NOMO-1 treated with DMSO at 0.1 percent for 48 hours (cell line): ENCODE measurements around the gene ASIC3.

Experiments used
- DNase-seq: peaks from one replicate; lab custom pipeline; 2025; ENCODE audit not compliant: unreplicated experiment; lab: John Stamatoyannopoulos, UW

ASIC3 gene

GRCh38 chr7:151070574-151070960, 22.2 kb downstream of the ASIC3 start:
- DNase-seq: no peak

GRCh38 chr7:151071032-151071866, 22.9 kb downstream of the ASIC3 start:
- DNase-seq: no peak

DNA sequence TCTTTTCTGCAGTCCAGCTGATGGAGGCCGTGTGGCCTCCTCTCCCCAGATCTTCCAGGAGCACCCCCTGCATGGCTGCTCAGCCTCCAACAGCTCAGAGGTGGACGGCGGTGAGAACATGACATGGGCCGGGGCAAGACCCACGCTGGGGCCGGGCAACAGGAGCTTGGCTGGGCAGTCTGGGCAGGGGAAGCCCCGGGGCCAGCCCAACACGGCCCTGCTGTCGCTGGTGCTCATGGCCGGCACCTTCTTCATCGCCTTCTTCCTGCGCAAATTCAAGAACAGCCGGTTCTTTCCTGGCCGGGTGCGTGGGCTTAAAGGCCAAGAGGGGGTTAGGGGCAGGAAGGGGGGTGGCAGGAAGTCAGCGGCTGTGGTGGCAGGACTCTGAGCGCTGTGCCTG, 25.7 kb downstream of the ASIC3 start:
- DNase-seq: no peak

- no peak for DNase-seq
These were observed 26.7 kb downstream of the ASIC3 start for GRCh38 chr7:151074817-151075661.

DNA sequence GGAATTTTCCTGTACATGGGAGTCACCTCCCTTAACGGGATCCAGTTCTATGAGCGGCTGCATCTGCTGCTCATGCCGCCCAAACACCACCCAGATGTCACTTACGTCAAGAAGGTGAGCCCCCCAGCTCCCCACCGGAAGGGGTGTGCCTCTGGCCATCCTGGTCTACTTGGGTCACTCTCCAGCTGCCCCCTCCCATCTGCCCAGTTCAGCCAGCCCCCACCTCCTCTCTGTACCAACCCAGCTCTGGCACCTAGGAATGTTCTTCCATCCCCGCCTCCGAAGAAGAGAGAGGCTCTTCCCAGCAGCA, 27.3 kb downstream of the ASIC3 start:
- DNase-seq: no peak

DNA sequence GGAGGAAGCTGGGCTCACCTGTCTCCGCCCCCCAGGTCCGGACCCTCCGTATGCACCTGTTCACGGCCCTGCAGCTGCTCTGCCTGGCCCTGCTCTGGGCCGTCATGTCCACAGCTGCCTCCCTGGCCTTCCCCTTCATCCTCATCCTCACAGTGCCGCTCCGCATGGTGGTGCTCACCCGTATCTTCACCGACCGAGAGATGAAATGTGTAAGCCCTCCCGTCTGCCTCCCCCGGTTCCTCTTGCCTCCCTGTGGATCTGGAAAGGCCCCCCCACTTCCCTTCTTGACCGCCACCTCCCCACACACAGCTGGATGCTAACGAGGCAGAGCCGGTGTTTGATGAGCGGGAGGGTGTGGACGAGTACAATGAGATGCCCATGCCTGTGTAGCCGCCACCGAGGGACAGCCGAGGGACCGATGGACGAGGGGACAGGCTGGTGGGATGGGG, 27.7 kb downstream of the ASIC3 start:
- no peak for DNase-seq

DNA sequence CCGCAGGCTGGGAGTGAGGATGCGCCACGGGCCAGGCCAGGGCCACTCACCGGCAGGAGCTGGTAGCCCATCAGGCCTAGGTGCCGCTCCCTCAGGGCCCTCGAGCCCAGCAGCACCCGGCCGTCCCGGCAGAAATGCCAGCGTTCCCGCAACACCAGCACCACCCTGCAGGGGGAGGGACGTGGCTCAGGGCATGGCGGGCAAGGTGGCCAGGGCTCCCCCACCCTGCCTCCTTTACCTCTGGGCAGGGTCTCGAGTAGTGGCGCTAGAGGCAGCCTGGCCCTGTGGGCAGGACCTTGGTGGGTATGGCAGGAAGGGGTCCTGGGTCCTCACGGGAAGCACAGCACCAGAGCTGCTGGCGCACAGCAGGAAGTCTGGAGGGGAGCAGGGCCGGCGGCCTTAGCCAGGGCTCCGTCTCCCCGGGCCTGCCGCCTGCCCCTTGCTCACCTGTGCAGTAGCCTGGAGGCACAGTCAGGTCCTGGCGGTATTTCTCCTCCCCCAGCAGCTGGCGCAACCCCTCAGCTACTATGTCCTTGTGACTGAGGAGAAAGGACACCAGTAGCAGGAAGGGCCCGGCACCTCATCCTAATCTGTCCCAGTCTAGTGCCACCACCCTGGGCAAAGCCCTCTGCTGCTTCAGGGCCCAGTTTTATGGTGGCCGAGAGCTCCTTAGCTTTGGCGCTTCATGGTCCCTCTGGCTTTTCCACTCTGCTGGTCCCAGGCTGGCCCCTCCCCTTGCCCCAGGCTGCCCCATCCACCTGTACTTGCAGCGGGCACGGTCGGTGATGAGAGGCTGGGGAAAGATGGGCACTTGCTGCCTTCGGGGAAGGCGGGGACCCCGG, 28.8 kb downstream of the ASIC3 start:
- no peak for DNase-seq

DNA sequence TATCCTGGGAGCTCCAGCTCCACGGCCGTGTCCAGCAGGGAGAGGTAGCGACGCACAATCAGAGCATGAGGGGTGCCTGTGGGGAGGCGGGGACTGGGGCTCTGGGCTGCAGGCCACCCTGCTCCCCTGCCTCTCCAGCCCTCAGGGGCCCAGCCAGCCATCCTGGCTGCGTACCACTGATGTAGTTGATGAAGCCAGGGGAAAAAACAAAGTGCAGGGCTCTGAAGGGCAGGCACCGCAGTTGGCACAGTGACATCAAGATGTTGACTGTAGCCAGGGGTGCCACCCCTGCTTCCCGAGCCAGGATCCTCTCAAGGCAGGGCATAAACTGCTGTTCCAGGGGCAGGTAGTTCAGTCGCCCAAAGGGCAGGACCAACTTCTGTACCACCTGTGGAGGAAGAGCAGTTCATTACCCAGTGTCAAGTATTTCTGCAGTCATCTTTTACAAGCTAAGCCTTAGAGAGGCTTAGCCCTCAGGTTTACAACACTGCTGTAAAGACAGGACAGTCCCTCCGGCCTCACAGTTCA, 29.4 kb downstream of the ASIC3 start:
- DNase-seq: no peak

DNA sequence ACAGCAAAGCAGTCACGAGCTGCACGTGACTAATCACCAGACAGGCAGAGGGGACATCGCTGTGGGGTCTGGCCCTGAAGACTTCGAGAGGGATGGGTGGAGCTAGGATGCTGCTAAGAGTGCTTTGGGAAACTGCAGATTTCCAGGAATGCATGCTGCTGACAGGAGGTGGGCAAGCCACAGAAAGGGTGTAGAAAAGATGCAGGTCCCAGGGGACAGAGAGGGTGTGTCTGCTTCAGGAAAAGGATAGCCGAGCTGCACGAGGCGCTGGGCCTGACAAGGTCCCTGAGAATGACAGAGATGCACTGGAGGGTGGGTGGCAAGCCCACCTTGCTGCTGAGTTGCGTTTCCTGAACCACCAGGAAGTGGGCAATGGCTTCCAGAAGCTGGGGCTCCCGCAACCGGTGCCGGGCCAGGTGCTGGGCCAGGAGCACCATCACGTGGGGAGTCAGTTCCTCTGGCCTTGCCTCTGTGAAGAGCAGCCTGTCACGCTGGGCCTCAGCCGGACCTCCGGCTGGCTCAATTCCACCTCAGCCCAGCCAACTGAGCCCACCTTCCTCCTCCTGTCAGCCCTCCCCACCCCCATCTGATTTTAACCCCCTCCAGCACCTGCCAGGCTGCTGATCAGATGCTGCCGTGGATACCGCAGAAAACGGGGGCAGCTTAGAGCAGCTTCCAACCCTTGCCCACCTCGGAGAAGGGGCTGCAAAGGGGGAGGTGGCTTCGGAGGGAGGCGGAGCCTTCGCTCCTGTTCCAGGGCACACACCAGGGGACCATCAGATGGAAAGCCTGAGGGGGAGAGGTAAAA, 30.1 kb downstream of the ASIC3 start:
- DNase-seq: no peak

- DNase-seq: no peak
These were observed 31.0 kb downstream of the ASIC3 start for GRCh38 chr7:151079199-151079910.

- no peak for DNase-seq
These were observed 31.8 kb downstream of the ASIC3 start for GRCh38 chr7:151080067-151080521.

DNA sequence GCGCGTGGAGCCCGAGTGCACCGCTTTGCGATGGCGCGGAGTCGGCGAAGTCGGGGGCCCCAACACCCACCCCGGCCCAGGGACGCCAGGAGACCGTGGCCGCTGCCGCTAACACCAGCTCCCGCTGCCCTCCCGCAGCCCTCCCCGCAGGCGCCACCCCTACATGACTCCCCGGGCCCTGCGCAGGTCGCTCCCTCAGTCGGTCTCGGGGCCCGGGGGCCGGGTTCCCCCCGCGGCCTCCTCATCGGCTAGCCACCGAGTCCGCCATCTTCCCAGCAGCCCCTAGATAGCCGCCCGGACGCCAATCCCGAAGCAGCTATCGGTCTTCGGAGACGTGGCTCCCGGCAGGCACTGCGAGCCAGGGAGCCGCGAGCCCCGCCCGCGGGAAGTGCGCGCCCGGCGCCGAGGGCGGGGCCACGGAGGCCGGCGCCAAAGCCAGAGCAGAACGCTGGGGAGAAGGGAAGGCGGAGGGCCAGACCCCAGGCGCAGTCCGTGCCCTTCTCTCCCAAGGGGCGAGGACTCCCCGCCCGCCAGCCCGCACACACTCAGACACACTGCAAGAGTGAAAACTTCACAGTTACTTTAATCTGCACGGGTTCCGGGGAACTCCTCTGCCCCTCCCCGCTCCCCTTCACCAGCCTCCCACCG, 32.3 kb downstream of the ASIC3 start, which contains the start of gene FASTK:
Gene FASTK, minus strand, starts transcription at position 288 of the 648 bp plus-strand sequence. Its CDS starts 43 bp downstream, at position 245.
- peak; percentile 69 for DNase-seq

- DNase-seq: no peak
These were observed 33.1 kb downstream of the ASIC3 start for GRCh38 chr7:151081170-151082101.

- no peak for DNase-seq
These were observed 34.1 kb downstream of the ASIC3 start for GRCh38 chr7:151082141-151083070.

DNA sequence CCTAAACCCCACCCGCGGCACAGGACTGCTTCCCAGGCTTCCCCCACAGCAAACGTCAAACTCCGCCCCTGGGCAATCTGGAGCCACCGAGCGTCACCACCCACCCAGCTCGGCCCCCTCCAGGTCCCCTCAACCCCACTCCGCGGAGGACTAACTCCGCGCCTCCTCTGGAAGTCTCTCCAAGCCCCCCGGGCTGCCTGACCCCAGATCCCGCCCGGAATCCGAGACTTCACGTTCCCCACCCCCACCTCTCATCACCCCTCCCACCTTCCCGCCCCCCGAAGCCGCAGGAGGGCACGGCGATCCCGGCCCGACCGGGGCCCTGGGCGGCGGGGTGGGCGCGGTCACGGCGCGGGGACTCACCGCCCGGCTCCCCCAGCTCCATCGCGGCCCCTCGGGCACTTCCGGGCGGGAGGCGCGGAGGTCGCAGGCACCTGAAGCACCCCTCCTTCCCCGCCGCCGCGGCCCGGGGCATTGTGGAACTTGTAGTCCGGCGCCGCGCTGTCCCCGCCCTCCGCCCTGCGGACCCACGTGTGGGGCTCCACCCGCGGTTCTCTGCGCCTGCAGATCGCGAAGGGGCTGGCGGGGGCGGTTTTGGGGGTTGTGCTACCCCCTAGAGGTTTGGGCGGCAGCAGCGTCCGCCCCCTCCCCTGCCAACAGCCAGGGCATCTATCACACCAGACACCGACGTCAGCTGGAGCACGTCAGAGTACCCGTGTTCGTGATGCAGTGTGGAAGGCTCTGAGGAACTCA, 34.9 kb downstream of the ASIC3 start, which contains the start of gene TMUB1:
Gene TMUB1, minus strand, starts transcription at position 423 of the 753 bp plus-strand sequence. CDS start 930 bp downstream, outside the sequence.
- peak; percentile 22 for DNase-seq

GRCh38 chr7:151083824-151084160, 35.5 kb downstream of the ASIC3 start:
- DNase-seq: no peak
